HepG2 (cell line): ENCODE measurements around the gene GALK2. TPM values are rescaled to one million over a fixed set of nuclear protein-coding genes. Genes with fewer than 3 reads are reported as not detected.

Experiments used
- BCLAF1 ChIP-seq: fragments of 450-650 bp; IDR thresholded peaks from 2 replicates; pipeline ENCODE4 v1.6.1; 2017; ENCODE audit warnings: mild to moderate bottlenecking
- DZIP1 ChIP-seq: sonication (generic); formaldehyde crosslinking; IDR thresholded peaks from 2 replicates; pipeline ENCODE4 v1.5.0; 2020; ENCODE audit warnings: mild to moderate bottlenecking, missing genetic modification reagents
- ERF ChIP-seq: IDR thresholded peaks from 2 replicates; pipeline ENCODE4 v1.6.1; 2018; ENCODE audit warnings: missing biosample characterization, missing genetic modification reagents
- GATAD2A ChIP-seq: IDR thresholded peaks from 2 replicates; pipeline ENCODE4 v1.6.1; 2016
- IKZF4 ChIP-seq: sonication (generic); formaldehyde crosslinking; IDR thresholded peaks from 2 replicates; pipeline ENCODE4 v1.5.1; 2020; ENCODE audit warnings: borderline replicate concordance, mild to moderate bottlenecking, low read depth, missing genetic modification reagents; ENCODE audit errors: not compliant biosample characterization
- RXRB ChIP-seq: IDR thresholded peaks from 2 replicates; pipeline ENCODE4 v1.6.1; 2016; ENCODE audit warnings: borderline replicate concordance, missing genetic modification reagents, missing compliant biosample characterization
- TFDP1 ChIP-seq: IDR thresholded peaks from 2 replicates; pipeline ENCODE4 v1.6.1; 2016; ENCODE audit warnings: missing compliant biosample characterization, missing genetic modification reagents, borderline replicate concordance
- THAP9 ChIP-seq: sonication (generic); formaldehyde crosslinking; IDR thresholded peaks from 2 replicates; pipeline ENCODE4; 2020; ENCODE audit warnings: missing genetic modification reagents, mild to moderate bottlenecking, borderline replicate concordance
- ZFY ChIP-seq: sonication (generic); formaldehyde crosslinking; IDR thresholded peaks from 2 replicates; pipeline ENCODE4 v1.4.0; 2020; ENCODE audit warnings: missing genetic modification reagents
- ZNF772 ChIP-seq: sonication (generic); formaldehyde crosslinking; IDR thresholded peaks from 2 replicates; pipeline ENCODE4 v1.5.0; 2020; ENCODE audit warnings: mild to moderate bottlenecking, missing genetic modification reagents
- ZNF841 ChIP-seq: sonication (generic); formaldehyde crosslinking; IDR thresholded peaks from 2 replicates; pipeline ENCODE4 v1.8.1; 2023; ENCODE audit warnings: missing genetic modification reagents, borderline replicate concordance
- ZSCAN9 ChIP-seq: IDR thresholded peaks from 2 replicates; pipeline ENCODE4 v1.6.1; 2016; ENCODE audit warnings: borderline replicate concordance
- polyA plus RNA-seq, 8 experiments: library from polyadenylated mRNA; depleted of rRNA in 3 of 8; stranded (reverse) in 7 of 8; unstranded in 1 of 8; fragments of >200 nt; fragmentation: Illumina TruSeq in 4 of 8; extraction: Trizol in 4 of 8; gene quantifications; 2 replicates each; pipeline versions ENCODE4 v1.2.1 to v1.2.3, GENCODE V29; 2011 to 2016; ENCODE audit warnings: low read depth in 4 of 8, missing spikeins in 1 of 8, mixed read lengths in 1 of 8; ENCODE audit not compliant: insufficient read depth in 1 of 8
- total RNA-seq, 5 experiments: library from RNA; depleted of rRNA; stranded (reverse); fragments of >200 nt; fragmentation: Illumina TruSeq; extraction: Trizol; gene quantifications; 2 replicates each; pipeline ENCODE4 v1.2.3, GENCODE V29; 2016; ENCODE audit warnings: low read depth in 1 of 5
- TF ChIP-seq, protein P1 (sequence below): sonication (generic); formaldehyde crosslinking; IDR thresholded peaks from 2 replicates; pipeline ENCODE4 v1.5.0; 2020; ENCODE audit warnings: mild to moderate bottlenecking, missing genetic modification reagents
- TF ChIP-seq, protein P2 (sequence below): IDR thresholded peaks from 2 replicates; pipeline ENCODE4 v1.6.1; 2016

GALK2 gene
- total and polyA plus RNA-seq, 2 of the 13 experiments (the other 11 are each of a cell fraction or from before 2014, with no cell fraction given): 17.6 to 32.8 TPM

- TF ChIP-seq IKZF4 (CRISPR knock-in tag): no peak
- no peak for TF ChIP-seq ZNF772 (CRISPR knock-in tag)
- TF ChIP-seq GATAD2A (CRISPR knock-in tag): peak; percentile 31; the same call in 1 of the 2 replicates
- TF ChIP-seq ERF (CRISPR knock-in tag): peak; percentile 76
- TF ChIP-seq ZNF841 (CRISPR knock-in tag): no peak
- TF ChIP-seq DZIP1: no peak
- TF ChIP-seq, protein P1, sequence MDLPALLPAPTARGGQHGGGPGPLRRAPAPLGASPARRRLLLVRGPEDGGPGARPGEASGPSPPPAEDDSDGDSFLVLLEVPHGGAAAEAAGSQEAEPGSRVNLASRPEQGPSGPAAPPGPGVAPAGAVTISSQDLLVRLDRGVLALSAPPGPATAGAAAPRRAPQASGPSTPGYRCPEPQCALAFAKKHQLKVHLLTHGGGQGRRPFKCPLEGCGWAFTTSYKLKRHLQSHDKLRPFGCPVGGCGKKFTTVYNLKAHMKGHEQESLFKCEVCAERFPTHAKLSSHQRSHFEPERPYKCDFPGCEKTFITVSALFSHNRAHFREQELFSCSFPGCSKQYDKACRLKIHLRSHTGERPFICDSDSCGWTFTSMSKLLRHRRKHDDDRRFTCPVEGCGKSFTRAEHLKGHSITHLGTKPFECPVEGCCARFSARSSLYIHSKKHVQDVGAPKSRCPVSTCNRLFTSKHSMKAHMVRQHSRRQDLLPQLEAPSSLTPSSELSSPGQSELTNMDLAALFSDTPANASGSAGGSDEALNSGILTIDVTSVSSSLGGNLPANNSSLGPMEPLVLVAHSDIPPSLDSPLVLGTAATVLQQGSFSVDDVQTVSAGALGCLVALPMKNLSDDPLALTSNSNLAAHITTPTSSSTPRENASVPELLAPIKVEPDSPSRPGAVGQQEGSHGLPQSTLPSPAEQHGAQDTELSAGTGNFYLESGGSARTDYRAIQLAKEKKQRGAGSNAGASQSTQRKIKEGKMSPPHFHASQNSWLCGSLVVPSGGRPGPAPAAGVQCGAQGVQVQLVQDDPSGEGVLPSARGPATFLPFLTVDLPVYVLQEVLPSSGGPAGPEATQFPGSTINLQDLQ (CRISPR knock-in tag): peak; percentile 88
- peak; percentile 98 for TF ChIP-seq TFDP1 (CRISPR knock-in tag)
- TF ChIP-seq ZFY: peak; percentile 62
- TF ChIP-seq ZSCAN9 (CRISPR knock-in tag): peak; percentile 87
- TF ChIP-seq THAP9 (CRISPR knock-in tag): peak; percentile 76; the same call in 1 of the 2 replicates
- no peak for TF ChIP-seq BCLAF1
- TF ChIP-seq RXRB (CRISPR knock-in tag): no peak; the same call in 1 of the 2 replicates
- TF ChIP-seq, protein P2, sequence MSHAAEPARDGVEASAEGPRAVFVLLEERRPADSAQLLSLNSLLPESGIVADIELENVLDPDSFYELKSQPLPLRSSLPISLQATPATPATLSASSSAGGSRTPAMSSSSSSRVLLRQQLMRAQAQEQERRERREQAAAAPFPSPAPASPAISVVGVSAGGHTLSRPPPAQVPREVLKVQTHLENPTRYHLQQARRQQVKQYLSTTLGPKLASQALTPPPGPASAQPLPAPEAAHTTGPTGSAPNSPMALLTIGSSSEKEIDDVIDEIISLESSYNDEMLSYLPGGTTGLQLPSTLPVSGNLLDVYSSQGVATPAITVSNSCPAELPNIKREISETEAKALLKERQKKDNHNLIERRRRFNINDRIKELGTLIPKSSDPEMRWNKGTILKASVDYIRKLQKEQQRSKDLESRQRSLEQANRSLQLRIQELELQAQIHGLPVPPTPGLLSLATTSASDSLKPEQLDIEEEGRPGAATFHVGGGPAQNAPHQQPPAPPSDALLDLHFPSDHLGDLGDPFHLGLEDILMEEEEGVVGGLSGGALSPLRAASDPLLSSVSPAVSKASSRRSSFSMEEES (CRISPR knock-in tag): peak; percentile 87
Measured at GRCh38 chr15:49169880-49170597, at the start of gene GALK2 (continued).
